ENCODE data around the gene RAX2. TPM values are rescaled to one million over a fixed set of nuclear protein-coding genes. Genes with fewer than 3 reads are reported as not detected.

The RAX2 gene
- polyA plus RNA-seq, 1 experiment: not detected

DNA sequence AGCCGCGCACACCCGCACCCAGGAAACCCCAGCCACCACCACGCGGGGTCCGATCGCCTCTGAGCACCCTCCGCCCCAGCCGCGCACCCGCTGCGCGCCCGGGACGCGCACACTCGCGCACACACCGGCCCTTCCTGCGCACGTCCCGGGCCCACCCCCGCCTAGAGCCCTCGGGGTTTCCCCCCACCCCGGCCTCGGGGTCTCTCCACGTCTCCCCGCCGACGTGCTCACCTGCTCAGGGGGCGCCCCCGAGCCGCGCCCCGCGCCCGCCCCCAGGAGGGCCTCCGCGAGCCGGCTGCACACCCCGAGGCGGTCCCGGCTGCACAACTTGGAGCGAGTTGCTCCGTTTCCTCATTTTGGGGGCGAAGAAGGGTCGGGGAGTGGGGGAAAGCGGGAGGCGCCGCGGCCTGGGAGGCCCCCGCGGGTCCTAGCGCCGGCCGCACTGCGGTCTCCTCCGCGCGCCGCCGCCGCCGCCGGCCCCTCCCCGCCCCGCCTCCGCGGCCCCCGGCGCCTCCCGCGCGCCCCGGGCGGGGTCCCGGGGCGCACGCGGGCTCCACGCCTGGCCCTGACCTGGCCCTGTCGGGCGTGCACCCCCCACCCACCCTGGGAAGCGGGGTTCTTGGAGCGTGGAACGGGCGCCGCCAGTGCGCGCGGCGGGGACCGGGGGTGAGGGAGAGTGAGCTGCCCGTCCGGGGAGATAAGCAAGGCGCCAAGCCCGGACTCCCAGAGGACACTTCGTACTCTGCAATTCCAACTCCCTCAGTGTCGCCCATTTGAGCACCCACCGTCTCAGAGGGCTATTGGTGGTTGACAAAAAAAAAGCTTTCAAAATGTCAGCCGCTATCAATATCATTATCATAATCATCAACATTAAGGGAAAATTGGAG is 14.2 kb upstream of the RAX2 start, which contains the start of gene MATK:
MATK (minus strand) TSS at position 444 of the 887 bp plus-strand sequence. CDS start 1,246 bp downstream, outside the sequence.
- Histone ChIP-seq H3K27me3 (ENCODE audit: control insufficient read depth, insufficient read depth, low read length) (peaks cover 5% of the 10 kb centered on the region), H3K4me3 (ENCODE audit: low read depth, low read length) (no peak within 1 kb of the TSS), H3K36me3 (ENCODE audit: control insufficient read depth, insufficient read depth, low read length) (no peaks in the 10 kb centered on the region)
- ChIA-PET CTCF (no interaction called here), POLR2A (no interaction called here)
- DNase-seq (ENCODE audit: low read depth): no peak
- TF ChIP-seq, protein P1, sequence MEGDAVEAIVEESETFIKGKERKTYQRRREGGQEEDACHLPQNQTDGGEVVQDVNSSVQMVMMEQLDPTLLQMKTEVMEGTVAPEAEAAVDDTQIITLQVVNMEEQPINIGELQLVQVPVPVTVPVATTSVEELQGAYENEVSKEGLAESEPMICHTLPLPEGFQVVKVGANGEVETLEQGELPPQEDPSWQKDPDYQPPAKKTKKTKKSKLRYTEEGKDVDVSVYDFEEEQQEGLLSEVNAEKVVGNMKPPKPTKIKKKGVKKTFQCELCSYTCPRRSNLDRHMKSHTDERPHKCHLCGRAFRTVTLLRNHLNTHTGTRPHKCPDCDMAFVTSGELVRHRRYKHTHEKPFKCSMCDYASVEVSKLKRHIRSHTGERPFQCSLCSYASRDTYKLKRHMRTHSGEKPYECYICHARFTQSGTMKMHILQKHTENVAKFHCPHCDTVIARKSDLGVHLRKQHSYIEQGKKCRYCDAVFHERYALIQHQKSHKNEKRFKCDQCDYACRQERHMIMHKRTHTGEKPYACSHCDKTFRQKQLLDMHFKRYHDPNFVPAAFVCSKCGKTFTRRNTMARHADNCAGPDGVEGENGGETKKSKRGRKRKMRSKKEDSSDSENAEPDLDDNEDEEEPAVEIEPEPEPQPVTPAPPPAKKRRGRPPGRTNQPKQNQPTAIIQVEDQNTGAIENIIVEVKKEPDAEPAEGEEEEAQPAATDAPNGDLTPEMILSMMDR (IDR thresholded peaks at IDR 0.05; ENCODE audit: insufficient read depth, low read depth, low read length): no peak

DNA sequence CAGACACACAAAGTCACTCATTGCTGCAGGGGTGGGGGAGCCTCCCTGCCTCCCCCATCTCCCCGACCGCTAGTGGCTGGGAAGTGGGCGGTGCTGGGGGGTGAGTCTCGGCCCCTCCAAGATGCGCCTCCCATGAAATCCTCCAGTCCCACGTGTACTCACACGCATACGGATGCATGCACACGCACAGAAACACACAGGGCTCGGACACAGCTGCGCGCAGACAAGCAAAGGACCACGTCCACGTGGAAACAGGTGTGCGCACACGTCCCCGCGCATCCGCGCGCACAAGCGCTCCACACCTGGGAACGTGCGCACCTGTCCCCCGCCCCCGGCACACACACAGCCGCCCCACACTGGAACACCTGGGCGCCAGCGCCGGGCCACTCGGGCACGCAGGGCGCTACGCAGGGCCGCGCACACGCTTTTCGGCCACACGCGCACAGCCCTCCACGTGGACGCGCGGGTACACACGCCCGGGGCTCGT is 13.5 kb upstream of the RAX2 start:
- TF ChIP-seq, protein P1 (IDR thresholded peaks at IDR 0.05; ENCODE audit: insufficient read depth, low read depth, low read length): no peak
- ChIA-PET CTCF (no interaction called here), POLR2A (no interaction called here)
- peaks cover 5% of the 10 kb centered on the region for H3K27me3 ChIP-seq (ENCODE audit: control insufficient read depth, insufficient read depth, low read length)
- H3K36me3 ChIP-seq (ENCODE audit: control insufficient read depth, insufficient read depth, low read length): no peaks in the 10 kb centered on the region
- no peak for DNase-seq (ENCODE audit: low read depth)
- H3K4me3 ChIP-seq (ENCODE audit: low read depth, low read length): no peak overlapping the region

DNA sequence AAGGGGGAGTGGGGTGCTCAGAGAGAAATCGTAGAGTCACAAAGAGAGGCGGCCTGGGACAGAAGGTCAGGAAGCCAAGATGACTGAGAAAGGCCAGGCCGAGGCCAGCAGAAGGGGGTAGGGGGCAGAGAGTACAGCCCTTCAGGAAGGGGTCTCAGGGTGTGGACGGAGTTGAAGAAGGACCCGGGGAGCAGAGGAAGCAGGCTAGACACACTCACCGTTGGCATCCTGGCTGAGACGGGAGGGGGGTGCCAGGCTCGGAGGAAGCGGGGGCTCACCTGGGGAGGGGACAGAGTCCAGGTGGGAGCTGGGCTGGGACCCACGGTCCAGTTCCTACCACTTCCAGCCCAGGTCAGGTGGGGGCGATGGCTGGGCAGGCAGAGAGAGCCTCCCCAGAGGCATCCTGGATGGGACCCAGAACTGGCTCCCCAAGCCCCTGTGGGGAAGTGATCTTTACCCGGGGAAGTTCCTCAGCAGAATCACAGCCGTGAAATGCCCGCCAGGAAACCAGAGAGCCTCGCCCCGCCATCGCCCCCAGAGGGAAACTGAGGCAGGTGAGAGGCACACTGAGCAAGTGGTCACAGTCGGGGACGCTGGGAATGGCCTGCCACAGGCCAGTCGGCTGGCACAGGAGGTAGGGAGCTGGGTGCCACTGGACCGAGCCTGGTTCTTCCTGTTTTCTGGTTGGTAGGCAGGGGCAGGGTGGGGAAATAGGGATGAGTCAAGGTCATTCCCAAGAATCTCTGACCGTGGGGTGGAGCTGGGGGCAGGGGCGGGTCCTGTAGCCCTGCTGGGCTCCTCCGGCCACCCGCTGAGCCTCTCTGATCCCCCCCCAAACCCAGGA is 12.8 kb upstream of the RAX2 start:
- Histone ChIP-seq H3K36me3 (ENCODE audit: control insufficient read depth, insufficient read depth, low read length) (no peaks in the 10 kb centered on the region), H3K27me3 (ENCODE audit: control insufficient read depth, insufficient read depth, low read length) (peaks cover 5% of the 10 kb centered on the region), H3K4me3 (ENCODE audit: low read depth, low read length) (no peak overlapping the region)
- no peak for DNase-seq (ENCODE audit: low read depth)
- ChIA-PET POLR2A (no interaction called here), CTCF (interaction anchor here (0.6 kb wide), 1 partner anchor 9 kb away, joined by 4 read pairs; no protein-coding TSS in a partner anchor)
- TF ChIP-seq, protein P1 (IDR thresholded peaks at IDR 0.05; ENCODE audit: insufficient read depth, low read depth, low read length): no peak

DNA sequence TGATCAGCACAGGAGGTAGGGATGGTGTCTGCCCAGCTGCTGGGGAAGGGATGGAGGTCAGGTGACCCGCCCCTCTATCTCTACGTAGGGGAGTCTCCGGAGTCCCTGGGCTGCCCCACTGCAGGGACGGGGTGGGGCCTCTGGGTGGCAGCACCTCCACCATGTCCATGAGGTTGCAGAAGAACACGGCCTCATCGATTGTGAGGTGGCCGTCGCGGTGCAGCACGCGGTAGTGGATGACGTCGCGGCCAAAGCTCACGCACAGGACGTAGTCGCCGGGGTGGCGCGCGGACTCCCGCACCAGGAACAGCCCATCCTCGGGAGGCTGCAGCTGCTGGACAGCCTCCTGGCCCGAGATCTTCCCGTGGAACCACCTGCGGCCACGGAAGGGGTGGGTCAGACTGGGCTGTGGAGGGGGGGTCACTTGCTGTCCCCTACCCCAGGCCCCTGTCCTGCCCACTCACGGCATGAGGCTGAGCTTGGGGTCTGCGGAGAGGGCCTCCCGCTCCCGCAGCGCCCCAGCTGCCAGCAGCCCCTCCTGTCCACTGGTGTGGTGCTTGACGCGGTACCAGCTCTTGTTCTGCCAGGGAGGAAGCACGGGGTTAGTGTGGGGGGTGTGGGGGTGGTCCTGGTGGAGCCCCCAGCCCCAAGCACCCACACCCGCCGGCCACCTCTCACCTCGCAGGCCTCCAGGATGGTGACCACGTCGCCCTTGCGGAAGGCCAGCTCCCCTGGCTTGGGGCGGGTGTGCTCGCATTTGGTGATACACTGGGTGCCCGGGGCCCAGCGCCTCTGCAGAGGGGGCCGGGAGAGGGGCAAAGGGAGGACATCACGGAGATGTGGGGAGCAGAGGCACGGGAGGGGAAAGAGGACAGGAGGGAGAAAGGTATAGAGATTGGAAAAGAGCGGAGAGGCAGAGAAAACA is 11.9 kb upstream of the RAX2 start:
- no peak for DNase-seq (ENCODE audit: low read depth)
- no peak overlapping the region for H3K4me3 ChIP-seq (ENCODE audit: low read depth, low read length)
- H3K27me3 ChIP-seq (ENCODE audit: control insufficient read depth, insufficient read depth, low read length): peaks cover 5% of the 10 kb centered on the region
- TF ChIP-seq, protein P1 (IDR thresholded peaks at IDR 0.05; ENCODE audit: insufficient read depth, low read depth, low read length): no peak
- ChIA-PET CTCF (no interaction called here), POLR2A (no interaction called here)
- no peaks in the 10 kb centered on the region for H3K36me3 ChIP-seq (ENCODE audit: control insufficient read depth, insufficient read depth, low read length)
